Measurements from ENCODE around the gene ARHGAP1.

Gene ARHGAP1

GRCh38 chr11:46733234-46733633 is 32.8 kb upstream of the ARHGAP1 start:
- Histone ChIP-seq H3K36me3 (ENCODE audit: control insufficient read depth, low read depth, low read length) (no peaks in the 10 kb centered on the region), H3K27ac (ENCODE audit: low read length) (no peak overlapping the region), H3K9ac (ENCODE audit: low read length) (no peak overlapping the region)

GRCh38 chr11:46731545-46731944 is 31.1 kb upstream of the ARHGAP1 start:
- H3K9ac ChIP-seq (ENCODE audit: low read length): no peak overlapping the region
- H3K9me3 ChIP-seq (ENCODE audit: control insufficient read depth, low read depth, low read length): no peaks in the 10 kb centered on the region
- H3K36me3 ChIP-seq (ENCODE audit: control insufficient read depth, low read depth, low read length): no peaks in the 10 kb centered on the region
- H3K4me3 ChIP-seq (ENCODE audit: low read length): no peak overlapping the region
- H3K4me1 ChIP-seq (ENCODE audit: control insufficient read depth, low read depth, low read length): no peaks in the 10 kb centered on the region
- no peak overlapping the region for H3K27ac ChIP-seq (ENCODE audit: low read length)
- no peaks in the 10 kb centered on the region for H3K27me3 ChIP-seq (ENCODE audit: control insufficient read depth, insufficient read depth, low read length)

More at GRCh38 chr11:46733234-46733633, 32.8 kb upstream of the ARHGAP1 start:
- Histone ChIP-seq H3K4me1 (ENCODE audit: control insufficient read depth, low read depth, low read length) (no peaks in the 10 kb centered on the region), H3K9me3 (ENCODE audit: control insufficient read depth, low read depth, low read length) (no peaks in the 10 kb centered on the region), H3K4me3 (ENCODE audit: low read length) (no peak overlapping the region), H3K27me3 (ENCODE audit: control insufficient read depth, insufficient read depth, low read length) (no peaks in the 10 kb centered on the region)

DNA sequence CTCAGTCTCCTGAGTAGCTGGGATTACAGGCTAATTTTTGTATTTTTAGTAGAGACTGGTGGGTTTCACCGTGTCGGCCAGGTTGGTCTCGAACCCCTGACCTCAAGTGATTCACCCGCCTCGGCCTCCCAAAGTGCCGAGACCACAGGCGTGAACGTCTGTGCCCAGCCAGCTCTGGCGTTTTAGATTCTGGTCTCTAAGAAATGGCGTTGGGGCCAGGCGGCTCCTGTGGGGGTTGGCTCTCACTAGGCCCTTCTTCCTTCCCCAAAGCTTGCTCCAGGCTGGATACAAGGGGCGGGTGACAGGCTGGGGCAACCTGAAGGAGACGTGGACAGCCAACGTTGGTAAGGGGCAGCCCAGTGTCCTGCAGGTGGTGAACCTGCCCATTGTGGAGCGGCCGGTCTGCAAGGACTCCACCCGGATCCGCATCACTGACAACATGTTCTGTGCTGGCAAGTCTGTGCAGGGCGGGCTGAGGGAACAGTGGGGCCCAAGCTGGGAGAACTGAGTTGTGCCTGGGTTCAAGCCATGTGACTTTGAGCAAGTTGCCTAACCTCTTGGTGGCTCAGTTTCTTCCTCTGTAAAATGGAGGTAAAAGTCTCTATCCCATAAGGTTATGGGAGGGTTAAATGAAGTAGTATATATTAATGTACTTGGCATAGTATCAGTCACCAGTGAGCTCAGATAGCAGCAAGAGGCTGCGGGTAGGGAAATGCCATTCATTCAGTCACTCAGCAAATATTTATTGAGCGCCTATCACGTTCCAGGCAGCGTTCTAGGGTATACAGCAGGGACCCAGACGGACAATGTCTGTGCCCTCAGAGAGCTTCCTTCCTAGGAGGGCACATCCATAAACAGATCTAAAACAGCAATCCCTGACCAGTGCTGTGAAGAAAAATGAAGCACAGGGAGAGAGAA is 28.9 kb upstream of the ARHGAP1 start:
- no peaks in the 10 kb centered on the region for H3K36me3 ChIP-seq (ENCODE audit: control insufficient read depth, low read depth, low read length)
- H3K9me3 ChIP-seq (ENCODE audit: control insufficient read depth, low read depth, low read length): no peaks in the 10 kb centered on the region
- no peak overlapping the region for H3K27ac ChIP-seq (ENCODE audit: low read length)
- H3K9ac ChIP-seq (ENCODE audit: low read length): no peak overlapping the region
- H3K27me3 ChIP-seq (ENCODE audit: control insufficient read depth, insufficient read depth, low read length): no peaks in the 10 kb centered on the region
- peaks cover 1% of the 10 kb centered on the region for H3K4me1 ChIP-seq (ENCODE audit: control insufficient read depth, low read depth, low read length)
- no peak overlapping the region for H3K4me3 ChIP-seq (ENCODE audit: low read length)

- no peaks in the 10 kb centered on the region for H3K36me3 ChIP-seq (ENCODE audit: control insufficient read depth, low read depth, low read length)
- peaks cover 3% of the 10 kb centered on the region for H3K4me1 ChIP-seq (ENCODE audit: control insufficient read depth, low read depth, low read length)
- H3K9ac ChIP-seq (ENCODE audit: low read length): no peak overlapping the region
- no peaks in the 10 kb centered on the region for H3K27me3 ChIP-seq (ENCODE audit: control insufficient read depth, insufficient read depth, low read length)
- H3K4me3 ChIP-seq (ENCODE audit: low read length): no peak overlapping the region
- H3K27ac ChIP-seq (ENCODE audit: low read length): no peak overlapping the region
- no peaks in the 10 kb centered on the region for H3K9me3 ChIP-seq (ENCODE audit: control insufficient read depth, low read depth, low read length)
These were observed 28.2 kb upstream of the ARHGAP1 start for GRCh38 chr11:46728659-46729040.

- no peak overlapping the region for H3K4me3 ChIP-seq (ENCODE audit: low read length)
- no peaks in the 10 kb centered on the region for H3K27me3 ChIP-seq (ENCODE audit: control insufficient read depth, insufficient read depth, low read length)
- H3K27ac ChIP-seq (ENCODE audit: low read length): no peak overlapping the region
- no peaks in the 10 kb centered on the region for H3K9me3 ChIP-seq (ENCODE audit: control insufficient read depth, low read depth, low read length)
- H3K4me1 ChIP-seq (ENCODE audit: control insufficient read depth, low read depth, low read length): peaks cover 3% of the 10 kb centered on the region
- H3K36me3 ChIP-seq (ENCODE audit: control insufficient read depth, low read depth, low read length): no peaks in the 10 kb centered on the region
- no peak overlapping the region for H3K9ac ChIP-seq (ENCODE audit: low read length)
These were observed 27.7 kb upstream of the ARHGAP1 start for GRCh38 chr11:46727952-46728658.

DNA sequence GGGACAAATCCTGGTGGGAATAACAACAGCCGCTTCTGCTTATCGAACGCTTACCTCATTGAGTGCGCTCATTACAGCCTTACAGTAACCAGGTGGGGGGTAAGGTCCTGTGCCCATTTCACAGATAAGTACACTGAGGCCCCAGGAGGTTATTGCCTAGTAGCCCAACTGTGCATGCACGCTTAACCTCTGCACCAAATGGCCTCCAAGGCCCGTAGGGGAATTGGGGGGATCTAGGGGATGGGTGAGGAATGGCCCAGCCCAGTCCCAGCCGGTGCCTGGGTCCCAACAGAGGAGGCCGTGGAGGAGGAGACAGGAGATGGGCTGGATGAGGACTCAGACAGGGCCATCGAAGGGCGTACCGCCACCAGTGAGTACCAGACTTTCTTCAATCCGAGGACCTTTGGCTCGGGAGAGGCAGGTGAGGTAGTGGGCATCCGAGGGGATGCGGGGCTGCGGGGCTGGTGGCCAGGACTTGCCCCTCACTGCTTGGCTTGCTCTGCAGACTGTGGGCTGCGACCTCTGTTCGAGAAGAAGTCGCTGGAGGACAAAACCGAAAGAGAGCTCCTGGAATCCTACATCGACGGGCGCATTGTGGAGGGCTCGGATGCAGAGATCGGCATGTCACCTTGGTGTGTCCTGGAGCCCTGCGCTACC is 25.9 kb upstream of the ARHGAP1 start:
- H3K27me3 ChIP-seq (ENCODE audit: control insufficient read depth, insufficient read depth, low read length): no peaks in the 10 kb centered on the region
- no peaks in the 10 kb centered on the region for H3K9me3 ChIP-seq (ENCODE audit: control insufficient read depth, low read depth, low read length)
- no peaks in the 10 kb centered on the region for H3K36me3 ChIP-seq (ENCODE audit: control insufficient read depth, low read depth, low read length)
- no peak overlapping the region for H3K4me3 ChIP-seq (ENCODE audit: low read length)
- peaks cover 3% of the 10 kb centered on the region for H3K4me1 ChIP-seq (ENCODE audit: control insufficient read depth, low read depth, low read length)
- no peak overlapping the region for H3K27ac ChIP-seq (ENCODE audit: low read length)
- H3K9ac ChIP-seq (ENCODE audit: low read length): no peak overlapping the region

DNA sequence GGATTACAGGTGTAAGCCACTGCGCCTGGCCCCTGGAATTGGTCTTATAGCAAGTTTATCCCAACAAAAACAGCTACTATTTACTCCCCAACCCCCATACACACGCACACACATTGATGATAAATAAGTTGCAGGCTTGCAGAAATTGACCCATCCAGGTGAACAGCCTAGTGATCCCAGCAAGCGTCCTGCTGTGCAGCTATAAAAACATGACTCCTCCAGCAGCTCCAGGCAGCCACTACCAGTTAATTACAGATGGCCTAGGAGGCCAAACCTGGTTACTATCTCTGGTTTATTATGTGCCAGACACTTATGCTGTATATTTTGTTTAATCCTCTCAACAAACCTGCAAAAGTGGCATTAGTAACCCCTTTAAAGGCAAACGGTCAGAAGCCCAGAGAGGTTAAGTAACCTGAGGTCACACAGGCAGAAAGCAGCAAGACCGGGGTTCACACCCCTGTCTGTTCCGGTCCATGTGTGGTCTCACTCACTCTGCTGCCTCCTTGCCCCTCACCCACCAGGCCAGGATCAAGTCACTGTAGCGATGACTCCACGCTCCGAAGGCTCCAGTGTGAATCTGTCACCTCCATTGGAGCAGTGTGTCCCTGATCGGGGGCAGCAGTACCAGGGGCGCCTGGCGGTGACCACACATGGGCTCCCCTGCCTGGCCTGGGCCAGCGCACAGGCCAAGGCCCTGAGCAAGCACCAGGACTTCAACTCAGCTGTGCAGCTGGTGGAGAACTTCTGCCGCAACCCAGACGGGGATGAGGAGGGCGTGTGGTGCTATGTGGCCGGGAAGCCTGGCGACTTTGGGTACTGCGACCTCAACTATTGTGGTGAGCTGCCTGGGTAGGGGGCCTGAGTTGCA is 25.2 kb upstream of the ARHGAP1 start:
- H3K27ac ChIP-seq (ENCODE audit: low read length): no peak overlapping the region
- H3K4me1 ChIP-seq (ENCODE audit: control insufficient read depth, low read depth, low read length): peaks cover 3% of the 10 kb centered on the region
- H3K9ac ChIP-seq (ENCODE audit: low read length): no peak overlapping the region
- H3K36me3 ChIP-seq (ENCODE audit: control insufficient read depth, low read depth, low read length): no peaks in the 10 kb centered on the region
- H3K27me3 ChIP-seq (ENCODE audit: control insufficient read depth, insufficient read depth, low read length): no peaks in the 10 kb centered on the region
- no peaks in the 10 kb centered on the region for H3K9me3 ChIP-seq (ENCODE audit: control insufficient read depth, low read depth, low read length)
- H3K4me3 ChIP-seq (ENCODE audit: low read length): no peak overlapping the region

DNA sequence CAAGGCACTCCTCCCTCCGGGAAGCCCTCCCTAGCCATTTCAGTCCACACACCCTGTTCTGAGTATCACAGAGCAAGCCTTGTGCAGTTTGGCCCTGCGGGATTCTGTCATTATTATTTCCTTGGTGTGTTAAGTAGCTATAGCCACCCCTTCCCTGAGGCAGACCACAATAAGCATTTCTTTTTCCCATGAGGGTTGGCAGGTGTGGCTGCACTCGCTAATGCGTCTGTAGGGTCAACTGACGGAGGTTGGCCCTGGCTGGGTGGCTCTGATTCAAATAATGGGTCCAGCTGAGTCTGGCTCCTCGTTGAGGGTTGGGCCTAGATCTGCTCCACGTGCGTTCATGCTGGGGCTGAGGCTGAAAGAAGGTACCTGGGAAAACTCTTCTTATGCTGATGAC is 23.7 kb upstream of the ARHGAP1 start:
- no peaks in the 10 kb centered on the region for H3K9me3 ChIP-seq (ENCODE audit: control insufficient read depth, low read depth, low read length)
- H3K27me3 ChIP-seq (ENCODE audit: control insufficient read depth, insufficient read depth, low read length): no peaks in the 10 kb centered on the region
- no peak overlapping the region for H3K9ac ChIP-seq (ENCODE audit: low read length)
- H3K4me1 ChIP-seq (ENCODE audit: control insufficient read depth, low read depth, low read length): peaks cover 3% of the 10 kb centered on the region
- H3K4me3 ChIP-seq (ENCODE audit: low read length): no peak overlapping the region
- no peak overlapping the region for H3K27ac ChIP-seq (ENCODE audit: low read length)
- no peaks in the 10 kb centered on the region for H3K36me3 ChIP-seq (ENCODE audit: control insufficient read depth, low read depth, low read length)

DNA sequence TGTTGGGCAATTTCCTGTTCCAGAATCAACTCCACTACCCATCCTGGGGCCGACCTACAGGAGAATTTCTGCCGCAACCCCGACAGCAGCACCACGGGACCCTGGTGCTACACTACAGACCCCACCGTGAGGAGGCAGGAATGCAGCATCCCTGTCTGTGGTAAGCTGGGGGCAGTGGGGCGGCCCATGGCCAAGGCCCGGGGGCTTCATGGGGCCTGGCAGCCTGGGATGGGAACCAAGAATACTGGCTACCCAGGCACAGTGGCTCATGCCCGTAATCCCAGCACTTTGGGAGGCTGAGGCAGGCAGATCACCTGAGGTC is 22.9 kb upstream of the ARHGAP1 start:
- H3K27me3 ChIP-seq (ENCODE audit: control insufficient read depth, insufficient read depth, low read length): no peaks in the 10 kb centered on the region
- H3K4me1 ChIP-seq (ENCODE audit: control insufficient read depth, low read depth, low read length): peaks cover 3% of the 10 kb centered on the region
- no peak overlapping the region for H3K4me3 ChIP-seq (ENCODE audit: low read length)
- no peak overlapping the region for H3K9ac ChIP-seq (ENCODE audit: low read length)
- no peak overlapping the region for H3K27ac ChIP-seq (ENCODE audit: low read length)
- no peaks in the 10 kb centered on the region for H3K36me3 ChIP-seq (ENCODE audit: control insufficient read depth, low read depth, low read length)
- H3K9me3 ChIP-seq (ENCODE audit: control insufficient read depth, low read depth, low read length): no peaks in the 10 kb centered on the region

DNA sequence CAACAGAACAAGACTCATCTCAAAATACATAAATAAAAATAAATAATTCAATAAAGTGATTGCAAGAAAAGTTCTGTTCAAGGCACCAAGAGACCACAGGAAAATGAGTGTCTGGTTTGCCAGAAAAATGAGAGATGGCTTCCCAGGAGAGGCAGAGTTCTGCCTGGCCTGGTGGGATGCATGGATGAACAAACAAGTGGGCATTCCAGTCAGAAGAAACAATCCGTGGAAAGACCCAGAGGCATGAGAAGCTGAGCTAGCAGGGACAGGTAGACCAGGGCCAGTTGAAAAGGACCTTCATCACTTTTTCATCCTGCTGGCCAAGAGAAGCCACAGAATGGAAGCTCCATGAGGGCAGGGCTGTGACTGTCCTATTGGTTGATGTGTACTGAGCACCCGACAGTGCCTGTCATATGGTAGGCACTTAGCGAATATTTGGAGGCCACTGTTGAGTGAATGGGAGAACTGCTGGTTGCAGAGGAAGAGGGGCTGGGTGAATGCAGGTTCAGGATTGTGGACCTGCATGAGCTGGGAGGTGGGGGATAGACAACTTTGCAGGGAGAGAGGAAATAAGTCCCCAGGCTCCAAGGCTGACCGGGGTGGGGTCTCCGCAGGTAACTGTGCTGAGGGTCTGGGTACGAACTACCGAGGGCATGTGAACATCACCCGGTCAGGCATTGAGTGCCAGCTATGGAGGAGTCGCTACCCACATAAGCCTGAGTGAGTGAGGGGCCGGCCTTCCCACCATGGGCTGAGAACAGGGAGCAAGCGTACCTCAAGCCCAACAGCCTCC is 22.3 kb upstream of the ARHGAP1 start:
- Histone ChIP-seq H3K27me3 (ENCODE audit: control insufficient read depth, insufficient read depth, low read length) (no peaks in the 10 kb centered on the region), H3K4me1 (ENCODE audit: control insufficient read depth, low read depth, low read length) (peaks cover 3% of the 10 kb centered on the region), H3K9ac (ENCODE audit: low read length) (no peak overlapping the region), H3K36me3 (ENCODE audit: control insufficient read depth, low read depth, low read length) (no peaks in the 10 kb centered on the region), H3K9me3 (ENCODE audit: control insufficient read depth, low read depth, low read length) (no peaks in the 10 kb centered on the region), H3K27ac (ENCODE audit: low read length) (no peak overlapping the region), H3K4me3 (ENCODE audit: low read length) (no peak overlapping the region)
